Mucosa of descending colon (tissue), 3 donors: ENCODE measurements around the gene SCAF11. TPM values are rescaled to one million over a fixed set of nuclear protein-coding genes. Genes with fewer than 3 reads are reported as not detected.

ENCODE experiments used
- ATAC-seq: fragments of 200-7000 bp; cut with Tn5 transposase; one replicate; pipeline ENCODE4 v1.9.1; 2020; ENCODE audit warnings: mild to moderate bottlenecking, moderate library complexity
- DNase-seq, 3 donors: peaks; one replicate each; pipeline ENCODE4 v3.0.0-alpha.2; 2020
- H3K36me3 ChIP-seq: fragments of 200-600 bp; one replicate; pipeline ENCODE4 v1.8.0; 2021; ENCODE audit warnings: low read depth, mild to moderate bottlenecking
- H3K4me1 ChIP-seq: fragments of 200-600 bp; one replicate; pipeline ENCODE4 v1.8.0; 2021; ENCODE audit warnings: low read depth, mild to moderate bottlenecking
- H3K4me3 ChIP-seq: fragments of 200-600 bp; one replicate; pipeline ENCODE4 v1.8.0; 2021; ENCODE audit warnings: mild to moderate bottlenecking
- H3K9me3 ChIP-seq: fragments of 200-600 bp; one replicate; pipeline ENCODE4 v1.8.0; 2021; ENCODE audit warnings: mild to moderate bottlenecking
- intact Hi-C, 2 donors: fragments of 100-400 bp; cut with DNase I in 1 of 2; cut with micrococcal nuclease in 1 of 2; formaldehyde crosslinking; loops; one replicate each; pipeline versions ENCODE4 v1.11.0 to v1.11.1; 2022; cut with DNase I, micrococcal nuclease
- total RNA-seq, 3 donors: library from RNA; stranded (reverse); fragmentation: NEBNext Ultra II Directional in 2 of 3; extraction: Animal tissue kit (Norgen Biotek cat#: 25700) in 2 of 3; gene quantifications; one replicate each; pipeline versions ENCODE4 v1.2.1 to v1.2.4, GENCODE V29; 2021 to 2023
- TF ChIP-seq, protein P1 (sequence below): fragments of 200-600 bp; IDR thresholded peaks from one replicate; pipeline ENCODE4 v1.8.0; 2022; ENCODE audit warnings: antibody characterized with exemption, mild to moderate bottlenecking
- donor health status: DM: no; HTN: no; CAD: no; lungs with moderate emphysema.
- donor health status: DM: no; HTN: no; CAD: no.
- donor health status: DM: no; HTN: yes; CAD: no.

Gene SCAF11
- total RNA-seq, 3 donors from 2014 or later = 107 to 131 (median 122) TPM

DNA sequence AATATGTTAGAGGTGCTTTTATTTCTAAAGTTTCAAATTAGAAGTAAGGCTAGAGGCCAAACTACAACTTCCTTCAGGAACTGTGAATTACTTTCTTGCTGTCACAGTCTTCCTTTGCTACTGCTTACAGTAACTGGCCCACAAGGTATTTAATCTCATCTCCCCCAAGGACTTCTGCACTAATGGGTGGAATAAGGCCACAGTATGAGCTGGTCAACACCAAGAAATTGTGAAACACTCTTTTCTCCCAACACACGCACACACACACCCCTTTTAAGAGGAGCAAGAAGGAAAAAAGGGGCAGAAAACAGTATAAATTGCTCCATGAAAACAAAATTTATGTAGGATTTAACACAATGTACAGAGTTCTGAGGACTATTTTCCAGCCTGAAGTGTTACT, 45.6 kb downstream of the SCAF11 start:
- H3K36me3 ChIP-seq = no peaks in the 10 kb centered on the region
- ATAC-seq = no peak

DNA sequence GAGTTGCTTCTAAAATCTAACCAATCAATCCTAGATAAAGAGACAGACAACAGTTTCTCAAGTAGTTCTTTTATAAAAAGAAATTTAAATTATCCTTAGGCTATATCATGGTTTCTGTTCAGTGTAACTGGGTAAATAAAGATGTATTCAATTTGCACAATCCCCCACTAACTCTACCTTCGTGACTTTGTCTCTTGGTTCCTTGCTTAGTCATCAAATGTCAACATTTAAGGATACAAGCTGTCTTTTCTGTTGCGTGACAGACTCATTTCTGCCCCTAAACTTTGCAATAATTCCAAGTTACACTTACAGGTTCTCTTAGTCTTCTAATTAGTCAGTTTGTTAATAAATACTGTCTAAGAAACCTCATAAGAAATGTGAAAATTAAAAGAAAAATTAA, 50.6 kb downstream of the SCAF11 start:
- DNase-seq (no peak), ATAC-seq (no peak)
- intact Hi-C loops = no loop called here
- Histone ChIP-seq H3K36me3 (no peaks in the 10 kb centered on the region), H3K4me3 (no peak overlapping the region), H3K9me3 (no peaks in the 10 kb centered on the region), H3K4me1 (no peaks in the 10 kb centered on the region)
- TF ChIP-seq, protein P1, sequence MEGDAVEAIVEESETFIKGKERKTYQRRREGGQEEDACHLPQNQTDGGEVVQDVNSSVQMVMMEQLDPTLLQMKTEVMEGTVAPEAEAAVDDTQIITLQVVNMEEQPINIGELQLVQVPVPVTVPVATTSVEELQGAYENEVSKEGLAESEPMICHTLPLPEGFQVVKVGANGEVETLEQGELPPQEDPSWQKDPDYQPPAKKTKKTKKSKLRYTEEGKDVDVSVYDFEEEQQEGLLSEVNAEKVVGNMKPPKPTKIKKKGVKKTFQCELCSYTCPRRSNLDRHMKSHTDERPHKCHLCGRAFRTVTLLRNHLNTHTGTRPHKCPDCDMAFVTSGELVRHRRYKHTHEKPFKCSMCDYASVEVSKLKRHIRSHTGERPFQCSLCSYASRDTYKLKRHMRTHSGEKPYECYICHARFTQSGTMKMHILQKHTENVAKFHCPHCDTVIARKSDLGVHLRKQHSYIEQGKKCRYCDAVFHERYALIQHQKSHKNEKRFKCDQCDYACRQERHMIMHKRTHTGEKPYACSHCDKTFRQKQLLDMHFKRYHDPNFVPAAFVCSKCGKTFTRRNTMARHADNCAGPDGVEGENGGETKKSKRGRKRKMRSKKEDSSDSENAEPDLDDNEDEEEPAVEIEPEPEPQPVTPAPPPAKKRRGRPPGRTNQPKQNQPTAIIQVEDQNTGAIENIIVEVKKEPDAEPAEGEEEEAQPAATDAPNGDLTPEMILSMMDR = no peak

More for the DNA sequence above, 45.6 kb downstream of the SCAF11 start:
- TF ChIP-seq, protein P1 = no peak
- Histone ChIP-seq H3K4me1 (no peaks in the 10 kb centered on the region), H3K9me3 (no peaks in the 10 kb centered on the region), H3K4me3 (no peak overlapping the region)
- intact Hi-C loops = no loop called here
- no peak for DNase-seq

GRCh38 chr12:45938566-45938965, 51.8 kb downstream of the SCAF11 start:
- TF ChIP-seq, protein P1 = no peak
- intact Hi-C loops = no loop called here

DNA sequence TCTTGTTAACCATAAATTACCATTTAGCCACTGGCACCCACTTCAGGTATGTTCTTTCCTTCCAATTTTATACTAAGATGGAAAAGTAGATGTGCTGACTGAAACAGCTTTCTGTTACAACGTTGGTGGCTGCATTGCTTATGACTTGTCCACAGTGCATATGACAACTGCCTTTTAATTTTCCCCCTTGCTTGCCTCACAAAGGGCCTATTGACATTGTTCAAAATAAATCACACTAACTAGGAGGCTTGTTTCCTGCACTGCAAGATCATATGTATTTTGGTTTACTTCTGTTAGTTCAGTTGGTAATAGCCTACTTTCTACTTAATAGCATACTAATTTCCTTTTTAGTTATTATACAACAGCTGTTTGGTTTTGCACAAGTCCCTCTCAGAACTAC, 55.4 kb downstream of the SCAF11 start:
- DNase-seq = no peak
- TF ChIP-seq, protein P1 = no peak
- H3K4me3 ChIP-seq = no peak overlapping the region
- no peaks in the 10 kb centered on the region for H3K9me3 ChIP-seq
- intact Hi-C loops = no loop called here
- ATAC-seq = no peak
- no peaks in the 10 kb centered on the region for H3K4me1 ChIP-seq
- no peaks in the 10 kb centered on the region for H3K36me3 ChIP-seq

More at GRCh38 chr12:45938566-45938965, 51.8 kb downstream of the SCAF11 start:
- no peak overlapping the region for H3K4me3 ChIP-seq
- H3K36me3 ChIP-seq = no peaks in the 10 kb centered on the region
- H3K4me1 ChIP-seq = no peaks in the 10 kb centered on the region
- no peaks in the 10 kb centered on the region for H3K9me3 ChIP-seq
- no peak for DNase-seq
- no peak for ATAC-seq

DNA sequence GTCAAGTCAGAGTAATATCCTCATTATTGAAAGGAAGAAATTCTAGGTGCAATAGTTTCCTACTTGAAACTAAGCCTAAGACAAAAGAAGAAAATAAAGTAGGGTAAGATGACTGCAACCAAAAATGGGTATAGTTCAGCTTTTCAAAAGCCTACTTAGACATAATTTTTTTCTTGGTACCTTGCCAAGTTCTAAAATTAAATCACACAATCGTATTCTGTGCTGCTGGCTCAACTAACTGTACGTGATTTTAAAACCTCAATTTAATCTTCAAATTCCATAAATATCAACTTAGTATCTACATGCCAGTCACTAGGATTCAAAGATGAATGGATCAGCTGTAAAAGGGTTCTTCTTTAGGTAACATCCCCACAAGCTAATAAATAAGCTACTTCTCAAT, 56.9 kb downstream of the SCAF11 start:
- TF ChIP-seq, protein P1 = no peak
- ATAC-seq (no peak), DNase-seq (no peak)
- Histone ChIP-seq H3K9me3 (no peaks in the 10 kb centered on the region), H3K4me3 (no peak overlapping the region), H3K36me3 (no peaks in the 10 kb centered on the region), H3K4me1 (no peaks in the 10 kb centered on the region)
- intact Hi-C loops = no loop called here

DNA sequence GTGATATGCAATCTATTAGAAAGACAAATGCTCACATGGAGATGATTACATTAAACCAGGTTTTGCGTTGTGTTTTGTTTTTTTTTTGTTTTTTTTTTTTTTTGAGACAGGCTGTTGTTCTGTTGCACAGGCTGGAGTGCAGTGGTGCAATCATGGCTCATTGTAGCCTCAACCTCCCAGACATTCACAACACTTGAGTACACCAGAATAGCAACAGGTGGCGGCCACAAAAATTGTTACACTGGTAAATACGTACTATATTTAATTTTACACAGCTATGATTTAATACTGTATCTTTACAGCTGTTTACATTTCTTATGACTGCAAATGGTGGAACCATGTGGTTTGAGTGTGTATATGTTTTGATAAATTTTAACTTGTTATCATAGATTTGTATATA, 60.0 kb downstream of the SCAF11 start:
- H3K9me3 ChIP-seq = no peaks in the 10 kb centered on the region
- TF ChIP-seq, protein P1 = no peak
- ATAC-seq (no peak), DNase-seq (no peak)
- intact Hi-C loops = no loop called here
- H3K4me1 ChIP-seq = no peaks in the 10 kb centered on the region
- no peaks in the 10 kb centered on the region for H3K36me3 ChIP-seq
- H3K4me3 ChIP-seq = no peak overlapping the region
